ENCODE data around the gene RAB1A. TPM values are rescaled to one million over a fixed set of nuclear protein-coding genes. Genes with fewer than 3 reads are reported as not detected.

Gene RAB1A
- total and polyA plus RNA-seq, 10 of the 15 experiments (the other 5 are each of a cell fraction or from before 2014, with no cell fraction given), result 48.9 to 171 (median 83.4) TPM

DNA sequence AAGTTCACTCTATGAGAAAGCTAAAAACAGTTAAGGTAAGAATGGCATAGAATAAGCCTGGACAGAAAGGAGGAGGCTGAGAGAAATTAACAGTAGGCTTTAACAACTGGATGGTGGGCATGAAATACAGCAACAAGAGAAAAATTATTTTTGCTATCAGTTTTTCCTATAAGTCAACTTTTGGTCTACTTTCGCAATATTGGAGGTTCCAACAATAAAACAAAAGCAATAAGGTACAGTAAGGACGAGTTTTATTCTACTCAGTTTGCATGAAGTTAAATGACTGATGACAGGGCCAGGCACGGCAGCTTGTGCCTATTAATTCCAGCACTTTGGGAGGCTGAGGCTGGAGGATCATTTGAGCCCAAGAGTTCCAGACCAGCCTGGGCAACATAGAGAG is 17.3 kb downstream of the RAB1A start:
- CTCF ChIA-PET, result interaction anchor here (1.4 kb wide), 1 partner anchor 41 kb away, joined by 3 read pairs; no protein-coding TSS in a partner anchor
- no peak overlapping the region; the same call in 1 of the 2 replicates for H3K4me2 ChIP-seq (ENCODE audit: control insufficient read depth, insufficient read depth)
- no peak overlapping the region for H2AFZ ChIP-seq (ENCODE audit: control insufficient read depth, low read depth, low read length)
- POLR2A ChIA-PET, result interaction anchor here (0.9 to 4.7 kb wide), 3 partner anchors 17 to 25 kb away, joined by 3 to 18 read pairs (median 3); partner anchors contain the start of gene RAB1A
- TSS peak; percentile 20 for BruUV-seq (replicated peaks)
- RAD21 ChIA-PET (ENCODE audit: unreplicated experiment), result no interaction called here
- ATAC-seq, result no peak
- peaks cover 0 to 5% of the 10 kb centered on the region in 2 experiments; a peak in 2 of 4 replicates for H3K36me3 ChIP-seq (ENCODE audit: control insufficient read depth in 2 of 2, insufficient read depth in 2 of 2, low read length in 1 of 2)
- WGBS (ENCODE audit: insufficient coverage, insufficient replicate concordance, low lambda C conversion rate, missing lambda C conversion rate), result 56% methylated on average over 3 of the region's 3 CpGs
- FAIRE-seq, result no peak
- no peak overlapping the region for H3K4me3 ChIP-seq
- H3K79me2 ChIP-seq (ENCODE audit: control insufficient read depth, insufficient read depth, low read length), result peaks cover 86% of the 10 kb centered on the region
- no peak for DNase-seq (ENCODE audit: low read depth, low spot score)
- intact Hi-C loops (cut with micrococcal nuclease; ENCODE audit: unreplicated experiment) (no loop called here), in situ Hi-C loops (cut with MboI) (no loop called here)
- no peaks in the 10 kb centered on the region for H3K4me1 ChIP-seq (ENCODE audit: control insufficient read depth, insufficient read depth, low read length)
- peaks cover 4% of the 10 kb centered on the region for H4K20me1 ChIP-seq (ENCODE audit: control insufficient read depth, insufficient read depth)
- H3K27me3 ChIP-seq (replicated peaks in 1 of 2; ENCODE audit: control insufficient read depth in 2 of 2, insufficient read depth in 2 of 2, low read length in 1 of 2), result no peaks in the 10 kb centered on the region
- SMC1A ChIA-PET (ENCODE audit: uncharacterized antibody, unreplicated experiment), result interaction anchor here (0.6 to 1.0 kb wide), 3 partner anchors 28 to 63 kb away, joined by 3 read pairs; no protein-coding TSS in a partner anchor
- H3K9me3 ChIP-seq (replicated peaks; ENCODE audit: control insufficient read depth, insufficient read depth, low read length), result no peaks in the 10 kb centered on the region; the same call in 2 of the 3 replicates
- no peak overlapping the region for H3K9ac ChIP-seq (ENCODE audit: control insufficient read depth, insufficient read depth, low read length)
- no peak overlapping the region for H3K27ac ChIP-seq (ENCODE audit: control insufficient read depth, insufficient read depth)
- TF ChIP-seq RELB (IDR thresholded peaks at IDR 0.05; ENCODE audit: low read depth) (no peak), FOXM1 (IDR thresholded peaks at IDR 0.05; ENCODE audit: low read depth, low read length) (no peak), TCF7 (IDR thresholded peaks at IDR 0.05; ENCODE audit: borderline replicate concordance) (no peak), RFX5 (IDR thresholded peaks at IDR 0.05; ENCODE audit: low read depth, low read length) (no peak), E2F8 (IDR thresholded peaks at IDR 0.05; ENCODE audit: low read depth, partially characterized antibody) (no peak), PBX3 (IDR thresholded peaks at IDR 0.05; ENCODE audit: insufficient replicate concordance, low read depth, low read length) (no peak), HDGF (IDR thresholded peaks at IDR 0.05) (no peak), IRF5 (IDR thresholded peaks at IDR 0.05; ENCODE audit: borderline replicate concordance) (no peak), IKZF2 (IDR thresholded peaks at IDR 0.05) (no peak), ETV6 (conservative IDR thresholded peaks at IDR 0.05 in 1 of 2, IDR thresholded peaks at IDR 0.05 in 1 of 2; ENCODE audit: borderline replicate concordance in 1 of 2, low read depth in 1 of 2) (no peak)
- TF ChIP-seq, protein P1, sequence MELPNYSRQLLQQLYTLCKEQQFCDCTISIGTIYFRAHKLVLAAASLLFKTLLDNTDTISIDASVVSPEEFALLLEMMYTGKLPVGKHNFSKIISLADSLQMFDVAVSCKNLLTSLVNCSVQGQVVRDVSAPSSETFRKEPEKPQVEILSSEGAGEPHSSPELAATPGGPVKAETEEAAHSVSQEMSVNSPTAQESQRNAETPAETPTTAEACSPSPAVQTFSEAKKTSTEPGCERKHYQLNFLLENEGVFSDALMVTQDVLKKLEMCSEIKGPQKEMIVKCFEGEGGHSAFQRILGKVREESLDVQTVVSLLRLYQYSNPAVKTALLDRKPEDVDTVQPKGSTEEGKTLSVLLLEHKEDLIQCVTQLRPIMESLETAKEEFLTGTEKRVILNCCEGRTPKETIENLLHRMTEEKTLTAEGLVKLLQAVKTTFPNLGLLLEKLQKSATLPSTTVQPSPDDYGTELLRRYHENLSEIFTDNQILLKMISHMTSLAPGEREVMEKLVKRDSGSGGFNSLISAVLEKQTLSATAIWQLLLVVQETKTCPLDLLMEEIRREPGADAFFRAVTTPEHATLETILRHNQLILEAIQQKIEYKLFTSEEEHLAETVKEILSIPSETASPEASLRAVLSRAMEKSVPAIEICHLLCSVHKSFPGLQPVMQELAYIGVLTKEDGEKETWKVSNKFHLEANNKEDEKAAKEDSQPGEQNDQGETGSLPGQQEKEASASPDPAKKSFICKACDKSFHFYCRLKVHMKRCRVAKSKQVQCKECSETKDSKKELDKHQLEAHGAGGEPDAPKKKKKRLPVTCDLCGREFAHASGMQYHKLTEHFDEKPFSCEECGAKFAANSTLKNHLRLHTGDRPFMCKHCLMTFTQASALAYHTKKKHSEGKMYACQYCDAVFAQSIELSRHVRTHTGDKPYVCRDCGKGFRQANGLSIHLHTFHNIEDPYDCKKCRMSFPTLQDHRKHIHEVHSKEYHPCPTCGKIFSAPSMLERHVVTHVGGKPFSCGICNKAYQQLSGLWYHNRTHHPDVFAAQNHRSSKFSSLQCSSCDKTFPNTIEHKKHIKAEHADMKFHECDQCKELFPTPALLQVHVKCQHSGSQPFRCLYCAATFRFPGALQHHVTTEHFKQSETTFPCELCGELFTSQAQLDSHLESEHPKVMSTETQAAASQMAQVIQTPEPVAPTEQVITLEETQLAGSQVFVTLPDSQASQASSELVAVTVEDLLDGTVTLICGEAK (IDR thresholded peaks at IDR 0.05; ENCODE audit: borderline replicate concordance), result no peak

Data from GM12878 (cell line).